Spleen (tissue), 7 donors: ENCODE data around the gene ACY1.

Experiments
- POLR2A ChIP-seq, 3 donors: fragments of 450-650 bp; IDR thresholded peaks; one replicate each; pipeline ENCODE4 v1.5.1; 2017; ENCODE audit warnings: antibody characterized with exemption in 3 of 3, mild to moderate bottlenecking in 1 of 3
- TF ChIP-seq, protein P1 (sequence below), 11 experiments: fragments of 200-600 bp in 7 of 11; fragments of 450-650 bp in 4 of 11; sonication (generic) in 4 of 11; IDR thresholded peaks in 8 of 11; conservative IDR thresholded peaks in 3 of 11; 1 replicate in 7 of 11; 2 replicates in 4 of 11; pipeline versions ENCODE4 v1.4.0 to v1.8.0; 2016 to 2021; ENCODE audit warnings: antibody characterized with exemption in 11 of 11, inconsistent platforms in 4 of 11, mild to moderate bottlenecking in 1 of 11
- donor health status: DM: no; HTN: no; CAD: no; lungs with moderate emphysema.
- donor health status: DM: no; HTN: no; CAD: no.
- donor health status: DM: no; HTN: no; CAD: no.

DNA sequence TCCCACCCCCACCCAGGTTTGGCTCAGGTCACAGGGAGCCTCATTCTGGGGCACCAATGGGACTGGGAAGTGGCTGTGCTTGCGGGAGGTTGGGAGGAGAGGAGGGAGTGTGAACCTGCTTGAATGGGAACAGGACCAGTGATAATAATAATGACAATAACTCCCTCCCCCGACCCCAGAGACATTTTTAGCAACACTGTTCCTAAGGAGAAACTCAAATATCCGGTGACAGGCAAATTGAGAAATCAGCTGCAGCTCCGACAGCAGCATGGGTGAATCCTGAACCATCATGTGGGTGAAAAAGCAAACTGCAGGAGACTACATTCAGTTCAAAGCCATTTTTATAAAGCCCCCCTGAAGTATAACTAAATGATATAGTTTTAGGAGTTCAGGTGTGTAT lies 24.0 kb downstream of the ACY1 start:
- TF ChIP-seq POLR2A (IDR thresholded peaks at IDR 0.05), result no peak
- TF ChIP-seq, protein P1, sequence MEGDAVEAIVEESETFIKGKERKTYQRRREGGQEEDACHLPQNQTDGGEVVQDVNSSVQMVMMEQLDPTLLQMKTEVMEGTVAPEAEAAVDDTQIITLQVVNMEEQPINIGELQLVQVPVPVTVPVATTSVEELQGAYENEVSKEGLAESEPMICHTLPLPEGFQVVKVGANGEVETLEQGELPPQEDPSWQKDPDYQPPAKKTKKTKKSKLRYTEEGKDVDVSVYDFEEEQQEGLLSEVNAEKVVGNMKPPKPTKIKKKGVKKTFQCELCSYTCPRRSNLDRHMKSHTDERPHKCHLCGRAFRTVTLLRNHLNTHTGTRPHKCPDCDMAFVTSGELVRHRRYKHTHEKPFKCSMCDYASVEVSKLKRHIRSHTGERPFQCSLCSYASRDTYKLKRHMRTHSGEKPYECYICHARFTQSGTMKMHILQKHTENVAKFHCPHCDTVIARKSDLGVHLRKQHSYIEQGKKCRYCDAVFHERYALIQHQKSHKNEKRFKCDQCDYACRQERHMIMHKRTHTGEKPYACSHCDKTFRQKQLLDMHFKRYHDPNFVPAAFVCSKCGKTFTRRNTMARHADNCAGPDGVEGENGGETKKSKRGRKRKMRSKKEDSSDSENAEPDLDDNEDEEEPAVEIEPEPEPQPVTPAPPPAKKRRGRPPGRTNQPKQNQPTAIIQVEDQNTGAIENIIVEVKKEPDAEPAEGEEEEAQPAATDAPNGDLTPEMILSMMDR (IDR thresholded peaks at IDR 0.05 in 8 of 11, conservative IDR thresholded peaks at IDR 0.05 in 3 of 11), result no peak
